Sigmoid colon (tissue), 4 donors: Measurements from ENCODE around the gene MYH14.

Experiments
- EP300 ChIP-seq, 4 donors: sonication (generic); formaldehyde crosslinking; IDR thresholded peaks; one replicate each; pipeline ENCODE4 v1.6.1; 2017; ENCODE audit warnings: antibody characterized with exemption in 4 of 4
- POLR2A ChIP-seq, 2 donors: fragments of 450-650 bp; IDR thresholded peaks; one replicate each; pipeline ENCODE4 v1.6.1; 2016; ENCODE audit warnings: antibody characterized with exemption in 2 of 2, mild to moderate bottlenecking in 2 of 2, moderate library complexity in 2 of 2
- POLR2AphosphoS5 ChIP-seq, 4 donors: sonication (generic); formaldehyde crosslinking; IDR thresholded peaks; one replicate each; pipeline ENCODE4 v1.6.1; 2017; ENCODE audit warnings: antibody characterized with exemption in 4 of 4
- TF ChIP-seq, protein P1 (sequence below), 4 experiments: fragments of 450-650 bp in 3 of 4; fragments of 200-600 bp in 1 of 4; IDR thresholded peaks; one replicate each; pipeline ENCODE4 v1.5.1; 2016 to 2019; ENCODE audit warnings: antibody characterized with exemption in 4 of 4, mild to moderate bottlenecking in 3 of 4, moderate library complexity in 2 of 4

- TF ChIP-seq, protein P1, sequence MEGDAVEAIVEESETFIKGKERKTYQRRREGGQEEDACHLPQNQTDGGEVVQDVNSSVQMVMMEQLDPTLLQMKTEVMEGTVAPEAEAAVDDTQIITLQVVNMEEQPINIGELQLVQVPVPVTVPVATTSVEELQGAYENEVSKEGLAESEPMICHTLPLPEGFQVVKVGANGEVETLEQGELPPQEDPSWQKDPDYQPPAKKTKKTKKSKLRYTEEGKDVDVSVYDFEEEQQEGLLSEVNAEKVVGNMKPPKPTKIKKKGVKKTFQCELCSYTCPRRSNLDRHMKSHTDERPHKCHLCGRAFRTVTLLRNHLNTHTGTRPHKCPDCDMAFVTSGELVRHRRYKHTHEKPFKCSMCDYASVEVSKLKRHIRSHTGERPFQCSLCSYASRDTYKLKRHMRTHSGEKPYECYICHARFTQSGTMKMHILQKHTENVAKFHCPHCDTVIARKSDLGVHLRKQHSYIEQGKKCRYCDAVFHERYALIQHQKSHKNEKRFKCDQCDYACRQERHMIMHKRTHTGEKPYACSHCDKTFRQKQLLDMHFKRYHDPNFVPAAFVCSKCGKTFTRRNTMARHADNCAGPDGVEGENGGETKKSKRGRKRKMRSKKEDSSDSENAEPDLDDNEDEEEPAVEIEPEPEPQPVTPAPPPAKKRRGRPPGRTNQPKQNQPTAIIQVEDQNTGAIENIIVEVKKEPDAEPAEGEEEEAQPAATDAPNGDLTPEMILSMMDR (IDR thresholded peaks at IDR 0.05) = no peak
- TF ChIP-seq POLR2AphosphoS5 (IDR thresholded peaks at IDR 0.05) = no peak
- no peak for TF ChIP-seq POLR2A (IDR thresholded peaks at IDR 0.05)
- no peak for TF ChIP-seq EP300 (IDR thresholded peaks at IDR 0.05)
Observed at GRCh38 chr19:50301607-50301971, 98.2 kb downstream of the MYH14 start.
